ENCODE data around the gene B4GALNT2.
"Not testable (repeated sequence)": the region's sequence is repeated elsewhere in the genome, so short reads cannot be mapped to it uniquely, and the experiment has no call there.

B4GALNT2 gene

GRCh38 chr17:49170711-49171110, 38.1 kb downstream of the B4GALNT2 start:
- not testable (repeated sequence) for H3K27ac ChIP-seq (ENCODE audit: low read depth, low read length); H3K4ac ChIP-seq (ENCODE audit: low read depth, low read length); H2AK5ac ChIP-seq (ENCODE audit: low read length); H3K9me3 ChIP-seq (ENCODE audit: insufficient read depth, low read depth, low read length); H4K12ac ChIP-seq (ENCODE audit: low read depth, low read length); H4K8ac ChIP-seq (ENCODE audit: low read depth, low read length); H3K14ac ChIP-seq (ENCODE audit: low read length); H3K4me2 ChIP-seq (ENCODE audit: low read length); H2BK120ac ChIP-seq (ENCODE audit: insufficient read depth, low read length, poor library complexity); H3K4me3 ChIP-seq (ENCODE audit: low read depth, low read length); H3K27me3 ChIP-seq (ENCODE audit: insufficient read depth, low read length); H3K4me1 ChIP-seq (ENCODE audit: control insufficient read depth in 1 of 2, insufficient read depth in 2 of 2, low read length in 2 of 2); H3K23ac ChIP-seq (ENCODE audit: low read length); H2BK12ac ChIP-seq (ENCODE audit: low read length); DNase-seq; H2AFZ ChIP-seq (ENCODE audit: insufficient read depth, low read length, poor library complexity); H4K91ac ChIP-seq (ENCODE audit: low read depth, low read length); H3K36me3 ChIP-seq (ENCODE audit: control insufficient read depth in 1 of 2, insufficient read depth in 2 of 2, low read length in 2 of 2); H3K79me2 ChIP-seq (ENCODE audit: control insufficient read depth, insufficient read depth, low read length, poor library complexity); H2BK5ac ChIP-seq (ENCODE audit: low read depth, low read length, poor library complexity); H3K79me1 ChIP-seq (ENCODE audit: low read length); H3K18ac ChIP-seq (ENCODE audit: low read length); H3K9ac ChIP-seq (ENCODE audit: low read length)
- no CpG with 5 or more reads among the region's 3 CpGs for WGBS (ENCODE audit: extremely low coverage, insufficient coverage, insufficient read length)

GRCh38 chr17:49175978-49176377, 43.4 kb downstream of the B4GALNT2 start:
- not testable (repeated sequence) for H3K36me3 ChIP-seq (ENCODE audit: control insufficient read depth in 1 of 2, insufficient read depth in 2 of 2, low read length in 2 of 2); DNase-seq; H3K27ac ChIP-seq (ENCODE audit: low read depth, low read length); H2AFZ ChIP-seq (ENCODE audit: insufficient read depth, low read length, poor library complexity); H3K79me1 ChIP-seq (ENCODE audit: low read length); H2AK5ac ChIP-seq (ENCODE audit: low read length); H2BK120ac ChIP-seq (ENCODE audit: insufficient read depth, low read length, poor library complexity); H3K9ac ChIP-seq (ENCODE audit: low read length); H3K14ac ChIP-seq (ENCODE audit: low read length); H4K12ac ChIP-seq (ENCODE audit: low read depth, low read length); H4K91ac ChIP-seq (ENCODE audit: low read depth, low read length); H3K4me2 ChIP-seq (ENCODE audit: low read length); H3K18ac ChIP-seq (ENCODE audit: low read length); H3K4me1 ChIP-seq (ENCODE audit: control insufficient read depth in 1 of 2, insufficient read depth in 2 of 2, low read length in 2 of 2); H3K27me3 ChIP-seq (ENCODE audit: insufficient read depth, low read length); H3K23ac ChIP-seq (ENCODE audit: low read length); H3K79me2 ChIP-seq (ENCODE audit: control insufficient read depth, insufficient read depth, low read length, poor library complexity); H2BK5ac ChIP-seq (ENCODE audit: low read depth, low read length, poor library complexity); H4K8ac ChIP-seq (ENCODE audit: low read depth, low read length); H2BK12ac ChIP-seq (ENCODE audit: low read length); H3K4me3 ChIP-seq (ENCODE audit: low read depth, low read length); H3K4ac ChIP-seq (ENCODE audit: low read depth, low read length); H3K9me3 ChIP-seq (ENCODE audit: insufficient read depth, low read depth, low read length)
- WGBS (ENCODE audit: extremely low coverage, insufficient coverage, insufficient read length), result no CpG with 5 or more reads among the region's 11 CpGs

- no peaks in the 10 kb centered on the region for H3K79me2 ChIP-seq (ENCODE audit: control insufficient read depth, insufficient read depth, low read length, poor library complexity)
- H3K23ac ChIP-seq (ENCODE audit: low read length), result no peak overlapping the region
- no peak overlapping the region for H4K91ac ChIP-seq (ENCODE audit: low read depth, low read length)
- H3K4ac ChIP-seq (ENCODE audit: low read depth, low read length), result no peak overlapping the region
- peak; percentile 73 to 74 for DNase-seq
- no peak overlapping the region for H2AK5ac ChIP-seq (ENCODE audit: low read length)
- H3K4me3 ChIP-seq (ENCODE audit: low read depth, low read length), result no peak overlapping the region
- H3K9ac ChIP-seq (ENCODE audit: low read length), result no peak overlapping the region
- no peaks in the 10 kb centered on the region for H3K36me3 ChIP-seq (ENCODE audit: control insufficient read depth in 1 of 2, insufficient read depth in 2 of 2, low read length in 2 of 2)
- H3K4me1 ChIP-seq (ENCODE audit: control insufficient read depth in 1 of 2, insufficient read depth in 2 of 2, low read length in 2 of 2), result peaks cover 0 to 3% of the 10 kb centered on the region in 2 experiments
- no peak overlapping the region for H3K4me2 ChIP-seq (ENCODE audit: low read length)
- H2AFZ ChIP-seq (ENCODE audit: insufficient read depth, low read length, poor library complexity), result no peak overlapping the region
- no peak overlapping the region for H3K27ac ChIP-seq (ENCODE audit: low read depth, low read length)
- no CpG with 5 or more reads among the region's 5 CpGs for WGBS (ENCODE audit: extremely low coverage, insufficient coverage, insufficient read length)
- H2BK120ac ChIP-seq (ENCODE audit: insufficient read depth, low read length, poor library complexity), result no peak overlapping the region
- H2BK5ac ChIP-seq (ENCODE audit: low read depth, low read length, poor library complexity), result no peak overlapping the region
- H4K8ac ChIP-seq (ENCODE audit: low read depth, low read length), result no peak overlapping the region
- H2BK12ac ChIP-seq (ENCODE audit: low read length), result no peak overlapping the region
- H3K18ac ChIP-seq (ENCODE audit: low read length), result no peak overlapping the region
- no peaks in the 10 kb centered on the region for H3K79me1 ChIP-seq (ENCODE audit: low read length)
- H3K27me3 ChIP-seq (ENCODE audit: insufficient read depth, low read length), result no peaks in the 10 kb centered on the region
- no peak overlapping the region for H4K12ac ChIP-seq (ENCODE audit: low read depth, low read length)
- no peak overlapping the region for H3K14ac ChIP-seq (ENCODE audit: low read length)
- H3K9me3 ChIP-seq (ENCODE audit: insufficient read depth, low read depth, low read length), result peaks cover 20% of the 10 kb centered on the region
Measured at GRCh38 chr17:49180303-49180702, 47.7 kb downstream of the B4GALNT2 start.

DNA sequence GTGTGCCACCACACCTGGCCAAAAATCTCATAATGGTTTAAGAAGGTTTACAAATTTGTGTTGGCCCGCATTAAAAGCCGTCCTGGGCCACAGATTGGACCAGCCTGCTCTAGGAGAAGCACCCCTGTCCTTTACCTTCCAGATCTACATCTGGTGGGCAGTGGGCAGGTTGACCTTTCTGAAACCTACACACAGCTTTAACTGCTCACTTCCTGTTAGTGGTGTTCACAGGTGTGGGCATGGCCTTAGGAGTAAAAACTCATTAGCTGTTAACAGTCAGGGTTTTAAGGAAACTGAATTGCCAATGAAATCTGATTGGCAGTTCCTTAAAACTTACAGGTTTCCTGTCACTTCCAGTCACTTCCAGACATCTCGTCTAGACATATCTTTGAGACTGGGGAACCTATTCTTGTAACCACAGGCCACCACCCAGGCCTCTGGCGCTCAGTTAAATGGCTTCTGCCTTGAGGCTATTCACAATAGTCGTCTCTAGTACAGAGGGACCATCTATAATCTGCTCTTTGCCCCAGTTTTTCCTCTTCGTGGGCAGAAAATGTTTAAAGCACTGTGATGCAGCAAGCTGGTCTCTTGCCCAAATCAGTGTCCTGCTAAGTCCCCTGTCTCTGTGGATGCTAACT, 48.5 kb downstream of the B4GALNT2 start:
- H3K36me3 ChIP-seq (ENCODE audit: control insufficient read depth in 1 of 2, insufficient read depth in 2 of 2, low read length in 2 of 2), result no peaks in the 10 kb centered on the region
- H3K79me2 ChIP-seq (ENCODE audit: control insufficient read depth, insufficient read depth, low read length, poor library complexity), result no peaks in the 10 kb centered on the region
- H3K4ac ChIP-seq (ENCODE audit: low read depth, low read length), result no peak overlapping the region
- no peak overlapping the region for H3K9ac ChIP-seq (ENCODE audit: low read length)
- H3K4me2 ChIP-seq (ENCODE audit: low read length), result no peak overlapping the region
- no peak overlapping the region for H2AK5ac ChIP-seq (ENCODE audit: low read length)
- H3K4me3 ChIP-seq (ENCODE audit: low read depth, low read length), result no peak overlapping the region
- no peak overlapping the region for H2BK120ac ChIP-seq (ENCODE audit: insufficient read depth, low read length, poor library complexity)
- no peak overlapping the region for H4K12ac ChIP-seq (ENCODE audit: low read depth, low read length)
- no peaks in the 10 kb centered on the region for H3K79me1 ChIP-seq (ENCODE audit: low read length)
- H3K18ac ChIP-seq (ENCODE audit: low read length), result no peak overlapping the region
- DNase-seq, result peak; percentile 15 to 45
- no CpG with 5 or more reads among the region's 6 CpGs for WGBS (ENCODE audit: extremely low coverage, insufficient coverage, insufficient read length)
- H3K4me1 ChIP-seq (ENCODE audit: control insufficient read depth in 1 of 2, insufficient read depth in 2 of 2, low read length in 2 of 2), result peaks cover 0 to 3% of the 10 kb centered on the region in 2 experiments
- H3K27ac ChIP-seq (ENCODE audit: low read depth, low read length), result no peak overlapping the region
- H3K23ac ChIP-seq (ENCODE audit: low read length), result no peak overlapping the region
- H4K91ac ChIP-seq (ENCODE audit: low read depth, low read length), result no peak overlapping the region
- peaks cover 20% of the 10 kb centered on the region for H3K9me3 ChIP-seq (ENCODE audit: insufficient read depth, low read depth, low read length)
- H3K14ac ChIP-seq (ENCODE audit: low read length), result no peak overlapping the region
- peak overlapping the region; percentile 57 for H2BK5ac ChIP-seq (ENCODE audit: low read depth, low read length, poor library complexity)
- no peak overlapping the region for H4K8ac ChIP-seq (ENCODE audit: low read depth, low read length)
- H3K27me3 ChIP-seq (ENCODE audit: insufficient read depth, low read length), result no peaks in the 10 kb centered on the region
- no peak overlapping the region for H2AFZ ChIP-seq (ENCODE audit: insufficient read depth, low read length, poor library complexity)
- no peak overlapping the region for H2BK12ac ChIP-seq (ENCODE audit: low read length)
